Keratinocyte (primary cell): ENCODE data around the gene ZNF148. TPM values are rescaled to one million over a fixed set of nuclear protein-coding genes. Genes with fewer than 3 reads are reported as not detected.

ENCODE experiments used
- DNase-seq: peaks from one replicate; pipeline ENCODE4 v3.0.0-alpha.2; 2011; ENCODE audit warnings: low read depth, missing footprints, low spot score
- FAIRE-seq: peaks from 2 replicates; lab custom pipeline; 2011; peaks lifted over from hg19 to GRCh38; lab: Jason Lieb, UNC
- H2AFZ ChIP-seq: 2 replicates; pipeline ENCODE4 v1.6.0; 2012; ENCODE audit warnings: low read length, control low read depth, inconsistent platforms; ENCODE audit not compliant: control insufficient read depth
- H3K27ac ChIP-seq: 2 replicates; pipeline ENCODE4 v1.5.1; 2011; ENCODE audit warnings: low read length; ENCODE audit not compliant: control insufficient read depth, insufficient read depth
- H3K27me3 ChIP-seq: 3 replicates; pipeline ENCODE4 v1.6.0; 2011; ENCODE audit warnings: low read length; ENCODE audit not compliant: control insufficient read depth, insufficient read depth; ENCODE audit errors: extremely low read depth
- H3K36me3 ChIP-seq, 2 experiments: 2 replicates in 1 of 2; 3 replicates in 1 of 2; pipeline ENCODE4 v1.5.1; 2011; ENCODE audit warnings: low read length in 2 of 2, mild to moderate bottlenecking in 1 of 2; ENCODE audit not compliant: control insufficient read depth in 2 of 2, insufficient read depth in 2 of 2; ENCODE audit errors: extremely low read depth in 1 of 2
- H3K4me1 ChIP-seq: 3 replicates; pipeline ENCODE4 v1.5.1; 2011; ENCODE audit warnings: low read length; ENCODE audit not compliant: control insufficient read depth, insufficient read depth; ENCODE audit errors: extremely low read depth
- H3K4me2 ChIP-seq: 3 replicates; pipeline ENCODE4 v1.6.0; 2011; ENCODE audit warnings: low read depth, low read length; ENCODE audit not compliant: control insufficient read depth, insufficient read depth; ENCODE audit errors: extremely low read depth
- H3K4me3 ChIP-seq, 3 experiments: fragments of 200-600 bp in 1 of 3; sonication (generic) in 1 of 3; 2 replicates in 2 of 3; 3 replicates in 1 of 3; pipeline ENCODE4 v1.5.1; 2011 to 2016; ENCODE audit warnings: low read length in 3 of 3, mild to moderate bottlenecking in 3 of 3, control low read depth in 2 of 3, inconsistent platforms in 1 of 3, low read depth in 1 of 3, mixed read lengths in 1 of 3, mixed run types in 1 of 3, moderate library complexity in 1 of 3; ENCODE audit not compliant: control insufficient read depth in 2 of 3, insufficient read depth in 2 of 3; ENCODE audit errors: extremely low read depth in 1 of 3
- H3K79me2 ChIP-seq: 2 replicates; pipeline ENCODE4 v1.6.0; 2012; ENCODE audit warnings: low read length; ENCODE audit not compliant: control insufficient read depth, insufficient read depth
- H3K9ac ChIP-seq: 3 replicates; pipeline ENCODE4 v1.6.0; 2011; ENCODE audit warnings: low read length; ENCODE audit not compliant: control insufficient read depth, insufficient read depth; ENCODE audit errors: extremely low read depth
- H3K9me1 ChIP-seq: 3 replicates; pipeline ENCODE4 v1.6.0; 2011; ENCODE audit warnings: low read length; ENCODE audit not compliant: control insufficient read depth, insufficient read depth; ENCODE audit errors: extremely low read depth
- H3K9me3 ChIP-seq: 2 replicates; pipeline ENCODE4 v1.5.1; 2012; ENCODE audit warnings: low read depth, low read length; ENCODE audit not compliant: control insufficient read depth
- H4K20me1 ChIP-seq: 3 replicates; pipeline ENCODE4 v1.6.0; 2011; ENCODE audit warnings: low read length; ENCODE audit not compliant: control insufficient read depth, insufficient read depth; ENCODE audit errors: extremely low read depth
- CTCF ChIP-seq, 3 experiments: IDR thresholded peaks in 1 of 3; conservative IDR thresholded peaks in 1 of 3; optimal IDR thresholded peaks in 1 of 3; 2 replicates in 2 of 3; 3 replicates in 1 of 3; pipeline versions ENCODE3 to v1.5.1; 2011; ENCODE audit warnings: low read length in 3 of 3, mild to moderate bottlenecking in 3 of 3, moderate library complexity in 2 of 3, control low read depth in 1 of 3, inconsistent platforms in 1 of 3; ENCODE audit not compliant: insufficient read depth in 2 of 3; ENCODE audit errors: extremely low read depth in 1 of 3
- EZH2 ChIP-seq: IDR thresholded peaks from one replicate; pipeline ENCODE4 v1.6.1; 2012; ENCODE audit warnings: inconsistent platforms, mild to moderate bottlenecking, low read length, moderate library complexity
- dilution Hi-C: fragments of 300-500 bp; cut with MboI; formaldehyde crosslinking; loops from one replicate; pipeline ENCODE4 v1.7.0; 2020; ENCODE audit warnings: low sequenced_read_pairs; ENCODE audit not compliant: extremely low pct_ligation_motif_present
- polyA plus RNA-seq, 5 experiments: library from polyadenylated mRNA; depleted of rRNA in 3 of 5; stranded (reverse) in 3 of 5; stranded (forward) in 1 of 5; unstranded in 1 of 5; fragments of >200 nt; gene quantifications; 1 replicate in 1 of 5; 2 replicates in 3 of 5; 3 replicates in 1 of 5; pipeline versions ENCODE4 v1.2.1 to v1.2.3, GENCODE V29; 2011 to 2012; ENCODE audit warnings: missing spikeins in 2 of 5, low read depth in 1 of 5, low replicate concordance in 1 of 5

Gene ZNF148
- polyA plus RNA-seq, 1 donor (not counting 4 experiments of a cell fraction or from before 2014, with no cell fraction given) = 21.4 TPM

DNA sequence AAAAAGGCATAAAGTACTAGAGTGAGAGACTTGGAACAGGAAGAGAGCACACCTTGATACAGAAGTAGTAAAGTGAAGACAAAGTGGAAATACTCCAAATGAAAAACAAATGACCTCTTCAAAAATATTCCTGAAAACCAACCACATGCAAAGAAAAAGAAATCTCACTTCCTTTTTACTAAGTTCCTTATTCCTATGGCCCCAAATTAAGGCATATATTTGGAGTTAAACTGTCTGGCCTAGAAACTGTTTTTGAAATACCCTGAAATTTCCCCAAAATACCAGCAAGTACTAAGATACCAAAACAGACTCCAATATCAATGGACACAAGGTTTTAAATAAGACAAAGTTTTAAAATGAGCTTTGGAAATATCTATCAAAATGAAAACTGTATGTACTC, 58.2 kb downstream of the ZNF148 start:
- DNase-seq (no peak), FAIRE-seq (no peak)
- Histone ChIP-seq H3K9me1 (no peaks in the 10 kb centered on the region), H3K9me3 (no peaks in the 10 kb centered on the region), H3K36me3 (peaks cover 2 to 11% of the 10 kb centered on the region in 2 experiments), H3K4me1 (peaks cover 9% of the 10 kb centered on the region), H3K4me3 (no peak overlapping the region), H3K27me3 (no peaks in the 10 kb centered on the region), H3K9ac (no peak overlapping the region), H2AFZ (no peak overlapping the region), H4K20me1 (no peaks in the 10 kb centered on the region), H3K79me2 (peaks cover 11% of the 10 kb centered on the region), H3K27ac (no peak overlapping the region), H3K4me2 (no peak overlapping the region)
- no peak for TF ChIP-seq EZH2
- no peak for TF ChIP-seq CTCF (optimal IDR thresholded peaks at IDR 0.05 in 1 of 3, IDR thresholded peaks at IDR 0.05 in 1 of 3, conservative IDR thresholded peaks at IDR 0.05 in 1 of 3; ENCODE audit: extremely low read depth in 1 of 3, insufficient read depth in 2 of 3, low read length in 3 of 3)
- dilution Hi-C loops = no loop called here

- Histone ChIP-seq H3K79me2 (peaks cover 13% of the 10 kb centered on the region), H4K20me1 (no peaks in the 10 kb centered on the region), H3K27ac (no peak overlapping the region), H3K9ac (no peak overlapping the region), H3K4me2 (no peak overlapping the region), H3K9me3 (no peaks in the 10 kb centered on the region), H3K27me3 (no peaks in the 10 kb centered on the region), H2AFZ (no peak overlapping the region), H3K36me3 (peaks cover 2 to 11% of the 10 kb centered on the region in 2 experiments), H3K4me1 (peaks cover 9% of the 10 kb centered on the region), H3K4me3 (no peak overlapping the region), H3K9me1 (no peaks in the 10 kb centered on the region)
- dilution Hi-C loops = no loop called here
- DNase-seq (no peak), FAIRE-seq (no peak)
- TF ChIP-seq EZH2 (no peak), CTCF (optimal IDR thresholded peaks at IDR 0.05 in 1 of 3, IDR thresholded peaks at IDR 0.05 in 1 of 3, conservative IDR thresholded peaks at IDR 0.05 in 1 of 3; ENCODE audit: extremely low read depth in 1 of 3, insufficient read depth in 2 of 3, low read length in 3 of 3) (no peak)
These were observed 58.9 kb downstream of the ZNF148 start for GRCh38 chr3:125316246-125316645.
